Fibroblast of pulmonary artery (primary cell): Measurements from ENCODE around the gene RELL1.

ENCODE experiments used
- DNase-seq: peaks from one replicate; pipeline ENCODE4 v3.0.0-alpha.2; 2010; ENCODE audit warnings: low read depth
- H3K4me3 ChIP-seq: replicated peaks from 2 replicates; pipeline ENCODE4 v1.5.1; 2011; ENCODE audit warnings: low read depth, mild to moderate bottlenecking, control low read depth, low read length, moderate library complexity
- TF ChIP-seq, protein P1 (sequence below): IDR thresholded peaks from 2 replicates; pipeline ENCODE4 v1.5.1; 2011; ENCODE audit warnings: mild to moderate bottlenecking, control low read depth, low read length, inconsistent platforms; ENCODE audit errors: missing control alignments

The RELL1 gene

DNA sequence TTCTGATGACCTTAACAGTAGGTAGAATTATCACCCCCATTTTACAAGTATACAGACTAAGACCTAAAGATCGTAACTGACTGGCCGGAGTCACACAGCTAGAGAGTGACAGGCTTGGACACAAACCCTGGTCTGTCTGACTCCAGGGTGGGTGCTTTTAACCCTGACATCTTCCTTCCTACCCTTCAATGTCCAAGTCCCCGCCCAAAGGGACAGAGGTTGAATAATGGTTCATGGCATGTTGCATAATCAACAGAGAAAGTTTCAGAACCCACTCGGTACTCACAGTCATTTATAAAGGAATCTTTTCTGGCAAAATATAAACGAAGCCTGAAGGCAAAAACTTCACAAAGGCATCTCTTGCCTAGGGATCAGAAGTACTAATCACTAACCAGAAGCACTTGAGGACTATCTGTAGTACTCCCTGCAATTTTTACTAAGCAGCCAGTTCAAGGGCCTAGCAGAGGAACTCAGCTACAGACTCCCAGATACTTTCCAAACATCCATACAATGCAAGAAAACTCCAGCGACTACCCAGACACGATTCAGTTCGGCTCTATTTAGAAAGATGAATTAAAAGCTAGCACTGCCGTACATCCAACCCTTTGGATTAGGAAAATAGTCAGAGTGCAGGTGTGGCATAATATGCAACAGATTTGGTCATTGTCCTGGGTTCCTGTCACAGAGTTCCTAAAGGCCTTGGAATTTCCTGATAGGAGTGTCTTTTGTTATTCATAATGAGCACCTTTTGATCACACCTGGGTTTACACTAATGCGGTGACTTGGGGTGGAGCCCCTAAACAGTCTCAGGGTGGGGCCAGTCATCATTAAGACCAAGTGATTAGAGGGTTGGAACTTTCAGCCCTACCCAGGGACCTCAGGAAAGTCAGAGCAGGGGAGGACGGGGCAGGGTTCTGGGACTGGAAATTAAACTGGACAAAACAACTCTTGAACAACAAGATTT, 44.0 kb downstream of the RELL1 start:
- H3K4me3 ChIP-seq, result no peak overlapping the region
- DNase-seq, result no peak
- TF ChIP-seq, protein P1, sequence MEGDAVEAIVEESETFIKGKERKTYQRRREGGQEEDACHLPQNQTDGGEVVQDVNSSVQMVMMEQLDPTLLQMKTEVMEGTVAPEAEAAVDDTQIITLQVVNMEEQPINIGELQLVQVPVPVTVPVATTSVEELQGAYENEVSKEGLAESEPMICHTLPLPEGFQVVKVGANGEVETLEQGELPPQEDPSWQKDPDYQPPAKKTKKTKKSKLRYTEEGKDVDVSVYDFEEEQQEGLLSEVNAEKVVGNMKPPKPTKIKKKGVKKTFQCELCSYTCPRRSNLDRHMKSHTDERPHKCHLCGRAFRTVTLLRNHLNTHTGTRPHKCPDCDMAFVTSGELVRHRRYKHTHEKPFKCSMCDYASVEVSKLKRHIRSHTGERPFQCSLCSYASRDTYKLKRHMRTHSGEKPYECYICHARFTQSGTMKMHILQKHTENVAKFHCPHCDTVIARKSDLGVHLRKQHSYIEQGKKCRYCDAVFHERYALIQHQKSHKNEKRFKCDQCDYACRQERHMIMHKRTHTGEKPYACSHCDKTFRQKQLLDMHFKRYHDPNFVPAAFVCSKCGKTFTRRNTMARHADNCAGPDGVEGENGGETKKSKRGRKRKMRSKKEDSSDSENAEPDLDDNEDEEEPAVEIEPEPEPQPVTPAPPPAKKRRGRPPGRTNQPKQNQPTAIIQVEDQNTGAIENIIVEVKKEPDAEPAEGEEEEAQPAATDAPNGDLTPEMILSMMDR, result no peak

DNA sequence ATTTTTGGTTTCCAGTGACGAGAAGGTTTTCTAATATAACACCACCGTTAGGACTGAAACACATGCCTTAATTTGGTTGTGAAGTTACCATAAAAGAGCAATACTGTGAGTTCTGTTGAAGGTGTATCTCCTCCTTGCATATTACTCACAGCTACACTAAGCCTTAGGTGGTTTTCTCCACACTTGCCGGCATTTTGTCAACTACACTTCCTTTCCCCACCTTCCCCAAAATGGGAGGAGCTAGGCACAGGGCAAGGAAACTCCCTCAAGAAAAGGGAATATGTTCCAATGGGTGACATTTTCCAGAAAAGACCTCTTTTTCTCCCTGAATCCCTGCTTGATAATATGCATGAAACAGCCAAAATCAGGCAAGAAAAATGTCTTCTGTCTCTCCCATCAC, 44.8 kb downstream of the RELL1 start:
- no peak overlapping the region for H3K4me3 ChIP-seq
- no peak for DNase-seq
- TF ChIP-seq, protein P1, result no peak

DNA sequence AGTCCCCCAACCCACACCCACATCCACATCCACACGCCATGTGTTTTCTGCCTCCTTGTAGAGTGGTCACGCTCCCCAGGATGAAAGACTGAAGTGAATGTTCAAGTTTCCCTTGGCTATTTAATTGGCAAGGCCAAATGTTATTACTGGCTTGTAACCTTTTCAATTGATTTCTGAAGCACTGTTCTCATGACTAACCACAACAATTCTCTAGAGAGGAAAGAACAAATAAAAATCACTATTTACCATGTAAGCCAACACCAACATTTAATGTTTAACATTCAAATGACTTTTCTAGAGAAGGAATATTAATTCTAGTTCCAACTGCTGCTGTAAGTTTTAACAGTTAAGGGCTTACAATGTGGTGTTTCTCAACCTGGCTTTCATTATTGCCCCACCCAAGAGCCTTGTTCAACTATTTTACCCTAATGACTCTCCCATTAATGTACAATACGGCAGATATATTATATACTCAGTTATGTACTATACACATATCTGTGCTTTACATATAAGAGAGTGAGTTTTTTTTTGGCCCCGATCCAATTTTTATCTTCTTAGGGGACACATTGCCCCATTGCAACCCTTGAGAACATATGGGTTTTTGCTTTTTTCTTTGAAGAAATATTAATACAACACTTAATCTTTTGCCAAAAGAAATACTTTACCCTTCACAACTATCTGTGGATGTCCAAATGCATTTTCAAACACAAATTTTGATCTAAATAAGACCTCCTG, 46.5 kb downstream of the RELL1 start:
- H3K4me3 ChIP-seq, result no peak overlapping the region
- DNase-seq, result peak; percentile 12
- TF ChIP-seq, protein P1, result no peak

DNA sequence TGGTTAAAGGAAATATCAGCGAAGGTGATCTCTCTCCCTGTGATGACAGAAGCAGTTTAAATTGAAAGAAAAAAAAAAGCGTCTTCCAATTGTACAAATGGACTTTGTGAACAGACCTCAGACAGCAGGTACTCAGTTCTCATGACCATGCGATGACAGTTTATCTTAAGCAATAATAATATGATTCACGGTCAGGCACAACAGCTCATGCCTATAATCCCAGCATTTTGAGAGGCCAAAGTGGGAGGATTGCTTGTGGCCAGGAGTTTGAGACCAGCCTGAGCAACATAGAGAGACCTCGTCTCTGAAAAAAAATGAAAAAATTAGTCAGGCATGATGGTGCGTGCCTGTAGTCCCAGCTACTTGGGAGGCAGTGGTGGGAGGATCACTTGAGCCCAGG, 51.0 kb downstream of the RELL1 start:
- TF ChIP-seq, protein P1, result no peak
- DNase-seq, result no peak
- no peak overlapping the region for H3K4me3 ChIP-seq

DNA sequence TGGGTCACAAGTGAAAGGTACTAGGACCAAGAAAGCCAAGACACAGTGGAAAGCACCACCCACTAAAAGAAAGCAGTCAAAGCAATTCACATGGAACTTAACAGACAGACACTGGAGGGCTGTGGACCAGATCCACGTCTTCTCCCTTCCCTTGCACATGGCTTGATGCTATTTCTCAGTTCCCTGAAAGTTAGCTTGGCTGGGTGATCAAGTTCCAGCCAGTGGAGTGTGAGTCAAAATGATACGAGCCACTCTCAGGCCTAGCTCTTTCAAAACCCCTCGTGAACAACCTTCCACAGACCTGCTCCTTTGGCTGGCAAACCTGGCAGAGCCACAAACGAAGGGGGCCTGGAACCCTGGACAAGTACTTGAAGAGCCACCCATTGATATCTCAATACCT, 52.0 kb downstream of the RELL1 start:
- no peak for DNase-seq
- no peak overlapping the region for H3K4me3 ChIP-seq
- TF ChIP-seq, protein P1, result no peak

DNA sequence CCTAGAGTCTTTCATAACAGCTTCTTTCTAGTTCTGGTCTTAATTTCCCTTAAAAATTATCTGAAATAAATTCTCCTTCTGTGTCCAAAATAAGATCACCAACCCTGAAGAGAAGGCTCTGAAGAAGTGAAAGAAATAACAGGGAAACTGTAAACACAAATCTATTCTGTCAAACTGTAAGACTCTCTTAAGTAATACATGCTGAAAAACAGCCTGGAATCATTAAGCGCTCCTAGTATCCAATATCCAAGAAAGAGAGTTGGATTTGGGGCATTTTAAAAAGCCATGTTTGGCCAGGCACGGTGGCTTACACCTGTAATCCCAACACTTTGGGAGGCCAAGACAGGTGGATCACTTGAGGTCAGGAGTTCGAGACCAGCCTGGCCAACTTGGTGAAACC, 53.3 kb downstream of the RELL1 start:
- H3K4me3 ChIP-seq, result no peak overlapping the region
- TF ChIP-seq, protein P1, result no peak
- no peak for DNase-seq
